Measurements from ENCODE around the gene SLC38A5. TPM values are rescaled to one million over a fixed set of nuclear protein-coding genes. Genes with fewer than 3 reads are reported as not detected.

SLC38A5 gene
- polyA plus RNA-seq, 1 of the 3 experiments (the other 2 are of a cell fraction): 0.33 TPM

- ChIA-PET POLR2A (no interaction called here), CTCF (no interaction called here)
- H3K4me1 ChIP-seq (ENCODE audit: control insufficient read depth in 1 of 2, insufficient read depth in 2 of 2, low read depth in 1 of 2, low read length in 1 of 2): no peaks in the 10 kb centered on the region
- no peak for DNase-seq
- WGBS (ENCODE audit: low lambda C conversion rate): 73% methylated on average over 3 of the region's 3 CpGs
- H3K4me3 ChIP-seq (ENCODE audit: low read depth in 2 of 2, low read length in 1 of 2): no peak overlapping the region
- no peak overlapping the region for H2AFZ ChIP-seq (ENCODE audit: low read depth)
- H3K36me3 ChIP-seq (replicated peaks in 1 of 2; ENCODE audit: control insufficient read depth in 1 of 2, insufficient read depth in 2 of 2, low read length in 1 of 2): no peaks in the 10 kb centered on the region
- no peaks in the 10 kb centered on the region for H3K79me2 ChIP-seq (ENCODE audit: insufficient read depth)
- TF ChIP-seq GABPA (IDR thresholded peaks at IDR 0.05; ENCODE audit: low read depth) (no peak), MXI1 (IDR thresholded peaks at IDR 0.05; ENCODE audit: low read depth, low read length) (no peak), FOSL2 (IDR thresholded peaks at IDR 0.05; ENCODE audit: borderline replicate concordance, low read depth) (no peak), NRF1 (IDR thresholded peaks at IDR 0.05; ENCODE audit: low read depth, low read length) (no peak), GATA2 (CRISPR knock-in tag; IDR thresholded peaks at IDR 0.05) (no peak), TEAD4 (IDR thresholded peaks at IDR 0.05; ENCODE audit: borderline replicate concordance, insufficient read depth) (no peak), ELF1 (IDR thresholded peaks at IDR 0.05) (no peak), YY1 (IDR thresholded peaks at IDR 0.05; ENCODE audit: low read depth) (no peak), SIN3A (IDR thresholded peaks at IDR 0.05; ENCODE audit: borderline replicate concordance, low read depth, low read length) (no peak), FOXJ3 (CRISPR knock-in tag; IDR thresholded peaks at IDR 0.05) (no peak), IRF3 (IDR thresholded peaks at IDR 0.05; ENCODE audit: low read depth, low read length) (no peak), MEF2A (IDR thresholded peaks at IDR 0.05; ENCODE audit: borderline replicate concordance, low read depth) (no peak), REST (IDR thresholded peaks at IDR 0.05; ENCODE audit: low read depth, low read length) (no peak), TCF12 (IDR thresholded peaks at IDR 0.05) (no peak), RXRA (IDR thresholded peaks at IDR 0.05; ENCODE audit: borderline replicate concordance, low read depth) (no peak)
- TF ChIP-seq, protein P1, sequence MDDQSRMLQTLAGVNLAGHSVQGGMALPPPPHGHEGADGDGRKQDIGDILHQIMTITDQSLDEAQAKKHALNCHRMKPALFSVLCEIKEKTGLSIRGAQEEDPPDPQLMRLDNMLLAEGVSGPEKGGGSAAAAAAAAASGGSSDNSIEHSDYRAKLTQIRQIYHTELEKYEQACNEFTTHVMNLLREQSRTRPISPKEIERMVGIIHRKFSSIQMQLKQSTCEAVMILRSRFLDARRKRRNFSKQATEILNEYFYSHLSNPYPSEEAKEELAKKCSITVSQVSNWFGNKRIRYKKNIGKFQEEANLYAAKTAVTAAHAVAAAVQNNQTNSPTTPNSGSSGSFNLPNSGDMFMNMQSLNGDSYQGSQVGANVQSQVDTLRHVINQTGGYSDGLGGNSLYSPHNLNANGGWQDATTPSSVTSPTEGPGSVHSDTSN (IDR thresholded peaks at IDR 0.05): no peak
- TF ChIP-seq, protein P2, sequence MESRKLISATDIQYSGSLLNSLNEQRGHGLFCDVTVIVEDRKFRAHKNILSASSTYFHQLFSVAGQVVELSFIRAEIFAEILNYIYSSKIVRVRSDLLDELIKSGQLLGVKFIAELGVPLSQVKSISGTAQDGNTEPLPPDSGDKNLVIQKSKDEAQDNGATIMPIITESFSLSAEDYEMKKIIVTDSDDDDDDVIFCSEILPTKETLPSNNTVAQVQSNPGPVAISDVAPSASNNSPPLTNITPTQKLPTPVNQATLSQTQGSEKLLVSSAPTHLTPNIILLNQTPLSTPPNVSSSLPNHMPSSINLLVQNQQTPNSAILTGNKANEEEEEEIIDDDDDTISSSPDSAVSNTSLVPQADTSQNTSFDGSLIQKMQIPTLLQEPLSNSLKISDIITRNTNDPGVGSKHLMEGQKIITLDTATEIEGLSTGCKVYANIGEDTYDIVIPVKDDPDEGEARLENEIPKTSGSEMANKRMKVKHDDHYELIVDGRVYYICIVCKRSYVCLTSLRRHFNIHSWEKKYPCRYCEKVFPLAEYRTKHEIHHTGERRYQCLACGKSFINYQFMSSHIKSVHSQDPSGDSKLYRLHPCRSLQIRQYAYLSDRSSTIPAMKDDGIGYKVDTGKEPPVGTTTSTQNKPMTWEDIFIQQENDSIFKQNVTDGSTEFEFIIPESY (IDR thresholded peaks at IDR 0.05; ENCODE audit: borderline replicate concordance, low read depth): no peak
- H3K9me2 ChIP-seq: no peaks in the 10 kb centered on the region
- H3F3A ChIP-seq (replicated peaks; ENCODE audit: insufficient read depth): no peaks in the 10 kb centered on the region
- no peaks in the 10 kb centered on the region for H4K20me1 ChIP-seq (ENCODE audit: insufficient read depth)
- H3K27me3 ChIP-seq (ENCODE audit: insufficient read depth): no peaks in the 10 kb centered on the region
- H3K9me3 ChIP-seq: no peaks in the 10 kb centered on the region
- no peak overlapping the region for H3K9ac ChIP-seq
- H3K4me2 ChIP-seq: no peak overlapping the region
- no peak overlapping the region for H3K27ac ChIP-seq (ENCODE audit: low read depth in 2 of 2, low read length in 1 of 2)
Observed at GRCh38 chrX:48488034-48488433, 18.0 kb upstream of the SLC38A5 start.

Data from SK-N-SH (cell line).